D721Med (cell line): ENCODE data around the gene RSPH3.
"Not testable (repeated sequence)": the region's sequence is repeated elsewhere in the genome, so short reads cannot be mapped to it uniquely, and the experiment has no call there.

Experiments used
- DNase-seq: peaks from one replicate; pipeline ENCODE4 v3.0.0; 2011; ENCODE audit warnings: low spot score; ENCODE audit not compliant: insufficient read length
- FAIRE-seq: peaks from 2 replicates; lab custom pipeline; 2011; peaks lifted over from hg19 to GRCh38; lab: Jason Lieb, UNC
- TF ChIP-seq, protein P1 (sequence below): IDR thresholded peaks from 2 replicates; pipeline ENCODE4 v1.5.1; 2012; ENCODE audit warnings: mild to moderate bottlenecking, control low read depth; ENCODE audit not compliant: insufficient read depth; ENCODE audit errors: missing control alignments

The RSPH3 gene

DNA sequence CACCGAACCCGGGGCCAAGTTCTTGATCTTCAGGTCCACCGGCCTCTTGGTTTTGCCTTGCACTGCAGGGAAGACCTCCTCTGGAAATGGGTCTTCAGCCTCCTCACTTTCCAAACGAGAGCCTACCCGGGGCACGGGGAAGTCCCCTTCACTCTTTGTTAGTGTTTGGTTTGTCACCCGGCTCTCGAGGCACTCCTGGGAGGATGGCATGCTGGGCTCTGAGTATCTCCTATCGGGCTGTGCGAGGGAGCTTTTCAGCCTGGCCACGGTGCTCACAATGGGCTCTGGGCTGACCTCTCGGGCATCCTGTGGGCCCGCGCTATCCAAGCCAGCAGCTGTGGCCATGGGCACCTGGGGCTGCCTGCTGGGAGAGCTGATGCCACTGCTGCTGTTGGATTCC lies 36.7 kb upstream of the RSPH3 start:
- no peak for DNase-seq
- TF ChIP-seq, protein P1, sequence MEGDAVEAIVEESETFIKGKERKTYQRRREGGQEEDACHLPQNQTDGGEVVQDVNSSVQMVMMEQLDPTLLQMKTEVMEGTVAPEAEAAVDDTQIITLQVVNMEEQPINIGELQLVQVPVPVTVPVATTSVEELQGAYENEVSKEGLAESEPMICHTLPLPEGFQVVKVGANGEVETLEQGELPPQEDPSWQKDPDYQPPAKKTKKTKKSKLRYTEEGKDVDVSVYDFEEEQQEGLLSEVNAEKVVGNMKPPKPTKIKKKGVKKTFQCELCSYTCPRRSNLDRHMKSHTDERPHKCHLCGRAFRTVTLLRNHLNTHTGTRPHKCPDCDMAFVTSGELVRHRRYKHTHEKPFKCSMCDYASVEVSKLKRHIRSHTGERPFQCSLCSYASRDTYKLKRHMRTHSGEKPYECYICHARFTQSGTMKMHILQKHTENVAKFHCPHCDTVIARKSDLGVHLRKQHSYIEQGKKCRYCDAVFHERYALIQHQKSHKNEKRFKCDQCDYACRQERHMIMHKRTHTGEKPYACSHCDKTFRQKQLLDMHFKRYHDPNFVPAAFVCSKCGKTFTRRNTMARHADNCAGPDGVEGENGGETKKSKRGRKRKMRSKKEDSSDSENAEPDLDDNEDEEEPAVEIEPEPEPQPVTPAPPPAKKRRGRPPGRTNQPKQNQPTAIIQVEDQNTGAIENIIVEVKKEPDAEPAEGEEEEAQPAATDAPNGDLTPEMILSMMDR, result no peak
- FAIRE-seq, result no peak

DNA sequence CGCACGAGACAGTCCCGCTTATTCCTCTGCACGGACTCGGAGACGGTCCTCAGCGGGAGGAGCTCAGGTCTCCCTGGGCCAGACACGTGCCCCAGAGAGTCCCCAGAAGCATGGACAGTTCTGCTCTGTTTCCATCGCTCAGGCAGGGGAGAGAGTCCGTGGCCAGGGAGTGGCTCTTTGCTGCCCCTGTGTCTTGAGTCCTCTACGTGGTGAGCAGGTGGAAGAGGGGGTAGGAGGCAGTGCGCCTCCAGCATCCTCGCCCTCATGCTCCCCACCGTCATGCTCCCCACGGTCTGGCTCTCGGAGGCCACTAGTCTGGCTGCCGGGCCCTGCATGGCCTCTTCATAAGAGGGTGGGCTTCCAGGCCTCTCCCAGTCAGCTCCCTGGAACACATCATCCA lies 35.9 kb upstream of the RSPH3 start:
- FAIRE-seq, result no peak
- DNase-seq, result no peak
- TF ChIP-seq, protein P1, result no peak

DNA sequence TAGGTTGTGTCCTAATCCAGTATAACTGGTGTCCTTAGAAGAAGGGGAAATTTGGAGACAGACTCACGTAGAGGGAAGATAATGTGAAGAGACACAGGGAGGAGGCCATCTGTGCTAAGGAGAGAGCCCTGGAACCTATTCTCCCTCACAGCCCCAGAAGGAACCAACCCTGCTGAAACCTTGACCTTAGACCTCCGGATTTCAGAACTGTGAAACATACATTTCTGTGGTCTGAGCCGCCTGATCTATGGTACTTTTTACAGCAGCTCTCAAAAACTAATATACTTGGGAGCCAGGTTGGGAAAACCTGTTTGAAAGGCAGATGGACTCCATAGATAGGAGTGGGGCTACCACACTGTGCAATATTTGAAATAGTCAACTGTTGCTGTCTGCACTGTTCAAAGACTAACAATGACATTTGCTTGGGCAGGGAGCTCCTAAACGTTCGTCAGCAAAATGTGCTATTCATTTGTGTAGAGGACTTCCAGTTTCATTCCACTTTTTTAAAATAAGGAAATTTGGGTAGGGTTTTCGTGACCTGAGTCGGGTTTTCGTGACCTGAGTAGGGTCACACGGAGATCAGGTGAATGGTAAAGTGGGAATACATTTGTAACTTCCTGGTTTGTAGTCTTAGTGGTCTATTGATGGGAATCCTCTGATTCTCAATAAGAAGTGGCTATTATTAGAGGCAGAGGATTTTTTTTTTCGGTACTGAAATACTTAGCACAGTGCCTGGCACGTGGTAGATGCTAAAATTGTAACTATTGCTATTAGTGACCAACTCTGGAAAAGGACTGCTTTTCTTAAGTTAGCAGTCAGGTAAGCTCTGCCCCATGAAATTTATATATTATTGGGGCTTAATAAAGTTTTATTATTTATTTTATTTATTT lies 33.4 kb upstream of the RSPH3 start:
- no peak for FAIRE-seq
- TF ChIP-seq, protein P1, result no peak
- no peak for DNase-seq

DNA sequence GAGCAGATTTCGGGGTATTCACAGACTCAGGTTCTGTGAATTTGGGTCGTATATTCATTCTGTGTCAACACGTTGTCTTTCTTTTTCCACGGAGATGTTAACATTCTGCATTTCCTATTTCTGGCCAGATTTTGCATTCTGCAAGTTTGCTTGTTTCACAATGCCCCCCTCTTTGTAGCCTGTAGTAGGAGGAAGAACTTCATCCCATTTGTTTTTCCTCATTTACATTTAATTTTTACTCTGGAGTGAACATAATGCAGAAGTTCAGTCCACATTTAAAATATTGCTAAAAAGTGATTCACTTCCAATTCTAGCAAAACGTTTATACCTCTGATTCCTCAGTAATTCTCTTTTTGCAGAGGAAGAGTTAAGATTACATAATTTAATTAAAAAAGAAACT lies 31.8 kb upstream of the RSPH3 start:
- TF ChIP-seq, protein P1, result no peak
- FAIRE-seq (no peak), DNase-seq (no peak)

DNA sequence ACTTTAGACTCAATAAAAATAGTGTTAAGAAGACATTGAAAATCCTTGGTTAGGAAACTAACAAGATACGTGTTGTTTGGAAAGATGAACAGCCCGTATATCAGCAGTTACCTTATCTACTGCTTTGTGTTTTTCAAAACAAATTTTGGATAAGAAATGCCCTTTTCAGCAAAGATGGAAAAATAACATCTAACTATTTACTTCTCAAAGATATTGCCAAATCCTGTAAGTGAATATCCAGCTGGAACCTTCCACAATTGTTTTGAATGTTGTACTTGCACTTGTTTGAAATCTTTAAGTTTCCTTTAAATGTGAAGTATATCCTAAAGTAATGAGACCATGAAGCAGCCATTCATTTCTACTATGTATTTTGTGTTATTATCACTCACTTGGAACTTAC lies 30.2 kb upstream of the RSPH3 start:
- TF ChIP-seq, protein P1, result no peak

DNA sequence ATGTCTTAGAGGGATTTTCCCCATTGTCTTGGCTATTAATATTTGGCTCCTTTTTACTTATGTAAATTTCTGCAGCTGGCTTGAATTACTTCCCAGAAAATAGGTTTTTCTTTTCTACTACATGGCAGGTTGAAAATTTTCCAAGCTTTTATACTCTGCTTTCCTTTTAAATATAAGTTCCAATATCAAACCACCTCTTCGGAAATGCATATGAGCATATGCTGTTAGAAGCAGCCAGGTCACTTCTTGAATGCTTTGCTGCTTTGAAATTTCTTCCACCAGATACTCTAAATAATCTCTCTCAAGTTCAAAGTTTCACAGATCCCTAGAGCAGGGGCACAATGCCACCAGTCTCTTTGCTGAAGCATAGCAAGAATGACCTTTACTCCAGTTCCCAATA lies 25.2 kb upstream of the RSPH3 start:
- not testable (repeated sequence) for FAIRE-seq, DNase-seq

More for the DNA sequence above, 30.2 kb upstream of the RSPH3 start:
- no peak for DNase-seq
- FAIRE-seq, result no peak

DNA sequence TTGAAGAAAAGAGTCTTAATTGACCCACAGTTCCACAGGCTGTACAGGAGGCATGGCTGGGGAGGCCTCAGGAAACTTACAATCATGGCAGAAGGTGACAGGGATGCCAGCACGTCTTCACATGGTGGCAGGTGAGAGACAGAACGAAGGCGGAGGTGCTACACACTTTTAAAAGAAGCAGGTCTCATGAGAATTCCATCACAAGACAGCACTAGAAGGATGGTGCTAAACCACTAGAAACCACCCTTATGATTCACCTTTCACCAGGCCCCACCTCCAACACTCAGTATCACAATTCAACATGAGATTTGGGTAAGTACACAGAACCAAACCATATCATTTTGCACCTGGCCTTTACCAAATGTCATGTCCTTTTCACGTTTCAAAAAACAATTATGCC lies 23.9 kb upstream of the RSPH3 start:
- FAIRE-seq, result no peak
- DNase-seq, result no peak
- TF ChIP-seq, protein P1, result no peak
